Measurements from ENCODE around the gene MTFR2. TPM values are rescaled to one million over a fixed set of nuclear protein-coding genes. Genes with fewer than 3 reads are reported as not detected.

The MTFR2 gene
- polyA plus RNA-seq, 2 of the 4 experiments (the other 2 are of a cell fraction), result 11.8 to 20.1 TPM

GRCh38 chr6:136282906-136283305, 32.8 kb upstream of the MTFR2 start:
- DNase-seq (ENCODE audit: low read depth in 1 of 2, low spot score in 1 of 2) (no peak), FAIRE-seq (no peak), ATAC-seq (no peak)
- no peaks in the 10 kb centered on the region for H3K9me3 ChIP-seq
- WGBS (ENCODE audit: missing lambda C conversion rate), result 80% methylated on average over 4 of the region's 4 CpGs
- ChIA-PET POLR2A (no interaction called here), CTCF (no interaction called here)
- H3K4me2 ChIP-seq, result peak overlapping the region; percentile 10; the same call in 2 of the 3 replicates
- H3K27ac ChIP-seq, result no peak overlapping the region
- TF ChIP-seq CEBPB (IDR thresholded peaks at IDR 0.05), result no peak
- TF ChIP-seq TP53 (CRISPR knock-in tag; IDR thresholded peaks at IDR 0.05), result no peak
- TF ChIP-seq RAD21 (conservative IDR thresholded peaks at IDR 0.05 in 1 of 2, IDR thresholded peaks at IDR 0.05 in 1 of 2), result no peak
- TF ChIP-seq USF2 (IDR thresholded peaks at IDR 0.05), result no peak
- no peak for TF ChIP-seq BHLHE40 (IDR thresholded peaks at IDR 0.05; ENCODE audit: low read depth, low read length)
- TF ChIP-seq RCOR1 (IDR thresholded peaks at IDR 0.05; ENCODE audit: low read depth, low read length), result no peak
- TF ChIP-seq CBX2 (IDR thresholded peaks at IDR 0.05; ENCODE audit: borderline replicate concordance, low read depth), result no peak
- TF ChIP-seq ZFP36 (IDR thresholded peaks at IDR 0.05; ENCODE audit: borderline replicate concordance, partially characterized antibody), result no peak
- TF ChIP-seq RFX5 (IDR thresholded peaks at IDR 0.05), result no peak
- TF ChIP-seq JUN (IDR thresholded peaks at IDR 0.05), result no peak
- TF ChIP-seq HMGXB4 (CRISPR knock-in tag; IDR thresholded peaks at IDR 0.05; ENCODE audit: borderline replicate concordance), result no peak
- TF ChIP-seq POLR2AphosphoS2 (conservative IDR thresholded peaks at IDR 0.05; ENCODE audit: low read length), result no peak
- no peak for TF ChIP-seq CHD4 (IDR thresholded peaks at IDR 0.05; ENCODE audit: borderline replicate concordance)
- TF ChIP-seq MAZ (IDR thresholded peaks at IDR 0.05; ENCODE audit: borderline replicate concordance, low read depth, low read length), result no peak
- no peak overlapping the region for H3K4me3 ChIP-seq
- peaks cover 54% of the 10 kb centered on the region for H3K4me1 ChIP-seq

GRCh38 chr6:136280032-136280609, 30.0 kb upstream of the MTFR2 start:
- POLR2A ChIA-PET, result interaction anchor here (0.9 kb wide), 1 partner anchor 10 kb away, joined by 4 read pairs; the partner anchor contains the start of gene BCLAF1
- DNase-seq (ENCODE audit: low read depth in 1 of 2, low spot score in 1 of 2), result no peak
- no peak for FAIRE-seq
- no peak overlapping the region for H3K4me2 ChIP-seq
- no peaks in the 10 kb centered on the region for H3K9me3 ChIP-seq
- H3K4me3 ChIP-seq, result no peak overlapping the region
- WGBS (ENCODE audit: missing lambda C conversion rate), result 87% methylated on average over 3 of the region's 3 CpGs
- CTCF ChIA-PET, result interaction anchor here (1.5 kb wide), 1 partner anchor 270 kb away, joined by 4 read pairs; the partner anchor contains the start of gene MAP7
- no peak for TF ChIP-seq CTCF (IDR thresholded peaks at IDR 0.05)
- TF ChIP-seq RCOR1 (IDR thresholded peaks at IDR 0.05; ENCODE audit: low read depth, low read length), result no peak
- no peak for TF ChIP-seq MAX (IDR thresholded peaks at IDR 0.05)
- H3K4me1 ChIP-seq, result peaks cover 48% of the 10 kb centered on the region
- no peak for ATAC-seq
- H3K27ac ChIP-seq, result no peak overlapping the region

- DNase-seq (ENCODE audit: low read depth in 1 of 2, low spot score in 1 of 2) (no peak), ATAC-seq (no peak), FAIRE-seq (no peak)
- H3K4me3 ChIP-seq, result no peak overlapping the region
- peaks cover 7% of the 10 kb centered on the region; the same call in 1 of the 3 replicates for H3K4me1 ChIP-seq
- WGBS (ENCODE audit: missing lambda C conversion rate), result 95% methylated on average over 1 of the region's 1 CpG
- no peak overlapping the region for H3K27ac ChIP-seq
- POLR2A ChIA-PET, result interaction anchor here (0.6 to 0.9 kb wide), 2 partner anchors 19 to 24 kb away, joined by 3 read pairs; partner anchors contain the start of gene MTFR2
- TF ChIP-seq ELK1 (IDR thresholded peaks at IDR 0.05; ENCODE audit: low read depth, low read length) (no peak), NFE2L2 (conservative IDR thresholded peaks at IDR 0.05; ENCODE audit: low read length) (no peak), RCOR1 (IDR thresholded peaks at IDR 0.05; ENCODE audit: low read depth, low read length) (no peak), MAFK (IDR thresholded peaks at IDR 0.05; ENCODE audit: partially characterized antibody) (no peak), MAZ (IDR thresholded peaks at IDR 0.05; ENCODE audit: borderline replicate concordance, low read depth, low read length) (no peak), NR3C1 (IDR thresholded peaks at IDR 0.05) (no peak)
- CTCF ChIA-PET, result interaction anchor here (0.6 to 0.9 kb wide), 2 partner anchors 14 to 774 kb away, joined by 3 read pairs; no protein-coding TSS in a partner anchor
- H3K4me2 ChIP-seq, result no peak overlapping the region
- H3K9me3 ChIP-seq, result no peaks in the 10 kb centered on the region
Observed at GRCh38 chr6:136274062-136274461, 24.0 kb upstream of the MTFR2 start.
